Prostate gland (tissue), 2 donors: ENCODE data around the gene RUNX3.

ENCODE experiments used
- POLR2A ChIP-seq: fragments of 450-650 bp; IDR thresholded peaks from one replicate; pipeline ENCODE4 v1.6.1; 2016; ENCODE audit warnings: antibody characterized with exemption, mild to moderate bottlenecking
- POLR2AphosphoS5 ChIP-seq: sonication (generic); formaldehyde crosslinking; IDR thresholded peaks from one replicate; pipeline ENCODE4 v1.6.1; 2017; ENCODE audit warnings: antibody characterized with exemption
- TF ChIP-seq, protein P1 (sequence below), 4 experiments: fragments of 200-600 bp in 2 of 4; fragments of 450-650 bp in 2 of 4; sonication (generic) in 2 of 4; IDR thresholded peaks; 1 replicate in 3 of 4; 2 replicates in 1 of 4; pipeline ENCODE4 v1.5.1; 2016 to 2019; ENCODE audit warnings: antibody characterized with exemption in 4 of 4, mild to moderate bottlenecking in 2 of 4, moderate library complexity in 2 of 4

DNA sequence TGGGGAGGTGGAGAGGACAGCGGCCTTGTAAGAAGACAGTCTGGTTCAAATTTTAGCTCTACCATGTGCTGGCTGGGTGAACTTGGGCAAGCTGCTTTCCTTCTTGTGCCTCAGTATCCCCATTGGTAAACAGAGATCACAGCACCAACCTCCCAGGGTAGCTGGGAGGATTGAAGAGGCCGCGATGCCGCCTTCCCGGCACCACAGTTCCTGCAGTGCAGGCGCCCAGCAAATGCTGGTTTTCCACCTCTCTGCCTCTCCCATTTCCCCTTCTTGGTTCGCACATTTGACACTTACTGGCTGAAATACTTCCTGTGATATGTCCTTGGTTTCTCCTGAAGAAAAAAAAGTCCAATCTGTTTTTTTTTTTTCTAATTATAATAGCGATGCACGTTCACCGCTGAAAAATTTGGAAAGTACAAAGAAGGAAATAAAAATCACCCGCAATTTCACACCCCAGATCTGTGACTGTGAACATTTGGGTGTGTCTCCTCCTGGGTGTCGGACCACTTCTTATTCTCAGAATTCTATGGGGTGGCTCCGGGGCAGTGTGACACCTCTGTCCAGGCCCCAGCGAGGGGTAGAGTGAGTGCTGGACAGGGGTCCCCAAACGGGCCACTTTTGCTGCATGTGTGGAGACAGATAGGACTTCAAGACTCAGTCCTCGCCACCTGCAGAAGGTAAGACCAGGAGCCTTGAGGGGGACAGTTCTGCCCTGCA, 73.1 kb downstream of the RUNX3 start:
- TF ChIP-seq, protein P1, sequence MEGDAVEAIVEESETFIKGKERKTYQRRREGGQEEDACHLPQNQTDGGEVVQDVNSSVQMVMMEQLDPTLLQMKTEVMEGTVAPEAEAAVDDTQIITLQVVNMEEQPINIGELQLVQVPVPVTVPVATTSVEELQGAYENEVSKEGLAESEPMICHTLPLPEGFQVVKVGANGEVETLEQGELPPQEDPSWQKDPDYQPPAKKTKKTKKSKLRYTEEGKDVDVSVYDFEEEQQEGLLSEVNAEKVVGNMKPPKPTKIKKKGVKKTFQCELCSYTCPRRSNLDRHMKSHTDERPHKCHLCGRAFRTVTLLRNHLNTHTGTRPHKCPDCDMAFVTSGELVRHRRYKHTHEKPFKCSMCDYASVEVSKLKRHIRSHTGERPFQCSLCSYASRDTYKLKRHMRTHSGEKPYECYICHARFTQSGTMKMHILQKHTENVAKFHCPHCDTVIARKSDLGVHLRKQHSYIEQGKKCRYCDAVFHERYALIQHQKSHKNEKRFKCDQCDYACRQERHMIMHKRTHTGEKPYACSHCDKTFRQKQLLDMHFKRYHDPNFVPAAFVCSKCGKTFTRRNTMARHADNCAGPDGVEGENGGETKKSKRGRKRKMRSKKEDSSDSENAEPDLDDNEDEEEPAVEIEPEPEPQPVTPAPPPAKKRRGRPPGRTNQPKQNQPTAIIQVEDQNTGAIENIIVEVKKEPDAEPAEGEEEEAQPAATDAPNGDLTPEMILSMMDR (IDR thresholded peaks at IDR 0.05) = no peak
- TF ChIP-seq POLR2AphosphoS5 (no peak), POLR2A (no peak)
